Left lung (tissue), 10 donors: Measurements from ENCODE around the gene MKX. TPM values are rescaled to one million over a fixed set of nuclear protein-coding genes. Genes with fewer than 3 reads are reported as not detected.

ENCODE experiments used
- ATAC-seq: fragments of 200-7000 bp; cut with Tn5 transposase; one replicate; pipeline ENCODE4 v1.9.1; 2020; ENCODE audit warnings: moderate library complexity
- DNase-seq, 4 donors: peaks; one replicate each; pipeline ENCODE4 v3.0.0-alpha.2; 2013 to 2020
- H3K27ac ChIP-seq, 2 donors: fragments of 200-600 bp; sonication (generic) in 1 of 2; one replicate each; pipeline versions ENCODE4 v1.5.0 to v1.8.0; 2020 to 2021
- H3K27me3 ChIP-seq, 2 donors: fragments of 200-600 bp; sonication (generic) in 1 of 2; one replicate each; pipeline versions ENCODE4 v1.5.0 to v1.8.0; 2020 to 2021
- H3K36me3 ChIP-seq, 2 donors: fragments of 200-600 bp; sonication (generic) in 1 of 2; one replicate each; pipeline versions ENCODE4 v1.5.0 to v1.8.0; 2020 to 2021
- H3K4me1 ChIP-seq, 2 donors: fragments of 200-600 bp; one replicate each; pipeline ENCODE4 v1.8.0; 2021
- H3K4me3 ChIP-seq, 2 donors: fragments of 200-600 bp; sonication (generic) in 1 of 2; one replicate each; pipeline versions ENCODE4 v1.5.0 to v1.8.0; 2020 to 2021; ENCODE audit warnings: mild to moderate bottlenecking in 1 of 2
- H3K9me3 ChIP-seq, 2 donors: fragments of 200-600 bp; sonication (generic) in 1 of 2; one replicate each; pipeline versions ENCODE4 v1.5.0 to v1.8.0; 2020 to 2021
- intact Hi-C, 2 donors: fragments of 100-400 bp; cut with DNase I; formaldehyde crosslinking; loops; one replicate each; pipeline versions ENCODE4 v1.11.2 to v1.14.2; 2022
- polyA plus RNA-seq, 6 donors: library from polyadenylated mRNA; unstranded; fragments of 120-200 nt; gene quantifications; one replicate each; pipeline ENCODE4 v1.2.1, GENCODE V29; 2013; ENCODE audit not compliant: insufficient read length in 6 of 6
- total RNA-seq, 2 donors: library from RNA; stranded (reverse); fragmentation: NEBNext Ultra II Directional; extraction: Animal tissue kit (Norgen Biotek cat#: 25700); gene quantifications; one replicate each; pipeline ENCODE4 v1.2.1, GENCODE V29; 2021
- TF ChIP-seq, protein P1 (sequence below), 2 donors: fragments of 200-600 bp; sonication (generic) in 1 of 2; IDR thresholded peaks; one replicate each; pipeline versions ENCODE4 v1.5.0 to v1.8.0; 2021; ENCODE audit warnings: antibody characterized with exemption in 2 of 2
- donor health status: DM: no; HTN: yes; CAD: no.
- donor health status: DM: no; HTN: no; CAD: no.

MKX gene
- total and polyA plus RNA-seq, 8 donors: 0.29 to 1.3 (median 0.88) TPM

DNA sequence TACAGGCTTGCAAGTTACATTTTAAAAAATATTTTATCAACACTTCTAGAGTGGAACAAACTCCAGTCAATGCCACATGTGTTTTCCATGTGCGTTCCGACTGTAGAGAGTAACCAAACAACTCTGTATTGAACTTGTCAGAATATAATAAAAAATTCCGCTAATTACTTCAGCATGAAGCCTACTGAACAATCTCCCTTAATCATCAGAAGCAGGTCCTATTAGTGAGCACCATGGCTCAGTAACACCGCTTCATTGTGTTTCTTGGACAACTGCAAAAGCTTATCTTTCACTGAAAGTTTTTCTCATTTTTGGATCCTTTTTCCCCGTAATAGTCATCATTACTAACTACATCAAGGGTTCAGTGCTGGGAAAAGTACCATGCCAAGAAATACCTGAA, 117.0 kb downstream of the MKX start:
- TF ChIP-seq, protein P1, sequence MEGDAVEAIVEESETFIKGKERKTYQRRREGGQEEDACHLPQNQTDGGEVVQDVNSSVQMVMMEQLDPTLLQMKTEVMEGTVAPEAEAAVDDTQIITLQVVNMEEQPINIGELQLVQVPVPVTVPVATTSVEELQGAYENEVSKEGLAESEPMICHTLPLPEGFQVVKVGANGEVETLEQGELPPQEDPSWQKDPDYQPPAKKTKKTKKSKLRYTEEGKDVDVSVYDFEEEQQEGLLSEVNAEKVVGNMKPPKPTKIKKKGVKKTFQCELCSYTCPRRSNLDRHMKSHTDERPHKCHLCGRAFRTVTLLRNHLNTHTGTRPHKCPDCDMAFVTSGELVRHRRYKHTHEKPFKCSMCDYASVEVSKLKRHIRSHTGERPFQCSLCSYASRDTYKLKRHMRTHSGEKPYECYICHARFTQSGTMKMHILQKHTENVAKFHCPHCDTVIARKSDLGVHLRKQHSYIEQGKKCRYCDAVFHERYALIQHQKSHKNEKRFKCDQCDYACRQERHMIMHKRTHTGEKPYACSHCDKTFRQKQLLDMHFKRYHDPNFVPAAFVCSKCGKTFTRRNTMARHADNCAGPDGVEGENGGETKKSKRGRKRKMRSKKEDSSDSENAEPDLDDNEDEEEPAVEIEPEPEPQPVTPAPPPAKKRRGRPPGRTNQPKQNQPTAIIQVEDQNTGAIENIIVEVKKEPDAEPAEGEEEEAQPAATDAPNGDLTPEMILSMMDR (IDR thresholded peaks at IDR 0.05): no peak
- intact Hi-C loops: no loop called here
- no peaks in the 10 kb centered on the region for H3K4me1 ChIP-seq
- DNase-seq (no peak), ATAC-seq (no peak)
- H3K36me3 ChIP-seq: no peaks in the 10 kb centered on the region
- H3K27ac ChIP-seq: no peak overlapping the region
- no peaks in the 10 kb centered on the region for H3K9me3 ChIP-seq
- H3K4me3 ChIP-seq: no peak overlapping the region
- H3K27me3 ChIP-seq: peaks cover 0 to 23% of the 10 kb centered on the region in 2 donors

DNA sequence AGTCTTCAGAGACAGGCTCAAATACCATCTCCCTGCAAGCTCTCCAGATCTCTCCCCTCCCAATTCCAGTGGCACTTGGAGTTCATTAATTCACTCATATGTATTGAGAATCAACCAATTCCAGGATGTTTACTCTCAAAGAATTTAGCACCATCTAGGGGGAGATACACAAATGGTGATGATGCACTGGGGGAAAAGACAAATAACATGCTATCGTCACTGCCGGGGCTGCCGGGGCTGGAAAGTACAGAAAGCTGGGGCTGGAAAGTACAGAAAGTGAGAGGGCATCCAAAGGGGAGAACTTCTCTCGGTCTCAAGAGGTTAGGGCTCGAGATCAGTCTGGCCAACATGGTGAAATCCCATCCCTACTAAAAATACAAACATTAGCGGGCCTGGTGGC, 118.7 kb downstream of the MKX start:
- ATAC-seq (no peak), DNase-seq (no peak)
- Histone ChIP-seq H3K27me3 (peaks cover 0 to 23% of the 10 kb centered on the region in 2 donors), H3K9me3 (no peaks in the 10 kb centered on the region), H3K36me3 (no peaks in the 10 kb centered on the region), H3K27ac (no peak overlapping the region), H3K4me3 (no peak overlapping the region), H3K4me1 (no peaks in the 10 kb centered on the region)
- intact Hi-C loops: no loop called here
- TF ChIP-seq, protein P1 (IDR thresholded peaks at IDR 0.05): no peak

DNA sequence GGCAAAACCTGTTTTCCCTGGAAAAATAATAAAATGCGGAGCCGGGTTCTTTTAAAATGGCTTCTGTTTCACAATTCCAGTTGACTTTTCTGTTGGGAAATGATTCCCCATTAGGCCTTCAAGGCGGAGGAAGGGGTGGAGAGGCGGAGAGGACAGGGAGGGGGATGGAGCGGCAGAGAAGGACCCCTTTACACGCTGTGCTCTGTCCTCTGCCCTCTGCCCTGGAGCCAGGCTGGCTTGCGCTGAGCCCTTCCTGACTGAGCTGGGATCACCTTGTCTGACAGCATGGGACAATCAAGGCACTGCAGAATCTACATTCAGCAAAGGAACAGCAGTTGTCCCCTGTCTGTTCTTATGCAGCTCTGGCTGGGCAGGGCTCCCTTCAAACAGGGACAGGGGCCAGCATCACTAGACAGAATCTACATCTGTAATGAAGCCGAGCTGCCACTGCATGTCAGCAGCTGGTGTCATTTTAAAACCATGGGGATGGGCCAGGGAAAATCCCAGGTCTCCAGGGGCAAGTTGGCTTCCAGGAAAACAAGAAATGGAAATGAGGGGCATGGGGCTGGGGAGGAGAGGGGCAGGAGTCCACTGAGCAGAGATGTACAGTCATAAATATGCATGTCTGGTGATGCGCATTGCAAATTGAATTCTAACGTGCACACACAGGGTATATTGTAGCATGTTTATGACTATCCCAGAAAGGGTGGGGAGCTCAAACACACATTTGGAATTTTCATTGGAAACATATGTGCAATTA, 120.0 kb downstream of the MKX start:
- Histone ChIP-seq H3K27me3 (peaks cover 0 to 23% of the 10 kb centered on the region in 2 donors), H3K4me1 (no peaks in the 10 kb centered on the region), H3K9me3 (no peaks in the 10 kb centered on the region), H3K36me3 (no peaks in the 10 kb centered on the region), H3K27ac (no peak overlapping the region), H3K4me3 (no peak overlapping the region)
- DNase-seq: no peak
- TF ChIP-seq, protein P1 (IDR thresholded peaks at IDR 0.05): no peak
- intact Hi-C loops: no loop called here
- ATAC-seq: no peak

DNA sequence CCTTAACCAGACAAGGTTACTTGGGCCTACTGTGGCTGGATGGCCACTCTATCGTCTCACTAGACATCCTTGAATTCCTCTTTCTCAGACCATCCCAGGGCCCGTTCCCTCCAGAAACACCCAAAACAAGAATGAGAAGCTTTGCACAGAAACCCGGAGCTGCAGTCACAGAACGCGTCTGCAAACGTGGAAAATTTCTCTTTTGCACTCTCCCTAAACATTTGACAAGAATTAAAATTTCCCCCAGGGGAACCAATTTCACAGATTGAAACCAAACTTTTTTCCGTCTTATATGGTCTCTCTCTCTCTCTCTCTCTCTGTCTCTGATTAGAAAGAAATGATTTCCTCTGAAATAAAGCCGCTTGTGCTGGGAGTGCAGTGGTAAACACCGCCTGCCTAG, 120.7 kb downstream of the MKX start:
- Histone ChIP-seq H3K27me3 (peaks cover 0 to 23% of the 10 kb centered on the region in 2 donors), H3K9me3 (no peaks in the 10 kb centered on the region), H3K36me3 (no peaks in the 10 kb centered on the region), H3K4me3 (no peak overlapping the region), H3K4me1 (no peaks in the 10 kb centered on the region), H3K27ac (no peak overlapping the region)
- ATAC-seq: no peak
- intact Hi-C loops: no loop called here
- DNase-seq: no peak
- TF ChIP-seq, protein P1 (IDR thresholded peaks at IDR 0.05): no peak

Other genes with a start within 250 kb of the MKX start
- gene RAB18, start 241.5 kb downstream of the MKX start, total RNA-seq: 100 to 1,000 TPM; 101 to 115 TPM
- gene RAB18, start 241.5 kb downstream of the MKX start, polyA plus RNA-seq: 100 to 1,000 TPM in 2 of 6 donors, 10 to 100 TPM in 4; 80.6 to 112 (median 99.2) TPM